ENCODE results near the gene MYOT. TPM values are rescaled to one million over a fixed set of nuclear protein-coding genes. Genes with fewer than 3 reads are reported as not detected.

Gene MYOT
- total and polyA plus RNA-seq, 3 experiments from 2014 or later = not detected

DNA sequence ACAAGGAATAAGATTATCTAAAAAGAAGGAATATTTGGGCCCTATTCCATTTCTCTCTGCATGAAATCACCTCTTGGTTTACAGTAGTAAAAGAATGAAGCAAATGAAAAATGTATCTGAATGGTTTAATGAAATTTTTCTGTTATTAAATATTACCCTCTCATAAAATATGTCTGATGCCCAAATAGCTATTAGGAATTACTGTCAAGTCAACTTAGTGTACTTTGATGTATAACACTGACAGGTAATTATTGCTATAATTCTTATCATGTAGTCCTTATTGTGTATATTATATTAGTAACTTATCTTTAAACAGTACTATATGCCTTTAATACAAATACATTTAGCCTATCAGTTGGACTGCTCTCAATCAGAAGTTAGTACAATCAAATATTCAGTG lies 8.4 kb downstream of the MYOT start:
- no peaks in the 10 kb centered on the region for H3K4me1 ChIP-seq (ENCODE audit: insufficient read depth, low read length)
- no peak overlapping the region for H3K27ac ChIP-seq (ENCODE audit: low read depth, low read length)
- no peaks in the 10 kb centered on the region for H3K27me3 ChIP-seq (ENCODE audit: insufficient read depth, low read length, poor library complexity, severe bottlenecking)
- H3K9me3 ChIP-seq (ENCODE audit: low read length) = no peaks in the 10 kb centered on the region
- Mint-ChIP-seq H3K4me1 (no peaks in the 10 kb centered on the region), H3K27me3 (peaks cover 0 to 2% of the 10 kb centered on the region in 2 donors), H3K36me3 (no peaks in the 10 kb centered on the region), H3K4me3 (no peak overlapping the region), H3K27ac (no peak overlapping the region), H3K9me3 (no peaks in the 10 kb centered on the region)
- H3K36me3 ChIP-seq (ENCODE audit: insufficient read depth, low read length) = no peaks in the 10 kb centered on the region
- no peak for DNase-seq
- H3K4me3 ChIP-seq (ENCODE audit: low read length) = no peak overlapping the region
- CTCF ChIA-PET = no interaction called here
- POLR2A ChIA-PET = no interaction called here

DNA sequence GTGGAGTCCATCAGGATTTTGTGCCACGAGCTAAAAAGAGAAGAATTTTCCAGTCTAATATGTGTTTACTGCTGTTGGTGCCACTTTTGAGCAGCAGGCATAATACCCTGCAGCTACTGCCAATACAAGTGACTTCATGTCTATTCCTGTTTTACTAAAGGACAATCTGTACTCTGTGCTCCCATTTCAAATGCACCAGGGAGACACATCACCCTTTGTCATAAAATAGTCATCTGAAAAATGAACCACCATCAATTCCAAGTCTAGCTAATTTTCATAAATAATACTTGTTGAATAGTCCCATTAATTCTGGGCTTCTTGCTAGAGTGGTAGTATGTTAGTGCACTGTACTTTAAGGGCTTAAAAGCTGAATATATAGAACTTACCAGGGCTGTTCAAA lies 12.7 kb downstream of the MYOT start:
- Histone ChIP-seq H3K27ac (ENCODE audit: low read depth, low read length) (no peak overlapping the region), H3K4me1 (ENCODE audit: insufficient read depth, low read length) (no peaks in the 10 kb centered on the region), H3K27me3 (ENCODE audit: insufficient read depth, low read length, poor library complexity, severe bottlenecking) (no peaks in the 10 kb centered on the region), H3K9me3 (ENCODE audit: low read length) (no peaks in the 10 kb centered on the region), H3K4me3 (ENCODE audit: low read length) (no peak overlapping the region), H3K36me3 (ENCODE audit: insufficient read depth, low read length) (no peaks in the 10 kb centered on the region)
- H3K9me3 Mint-ChIP-seq = no peaks in the 10 kb centered on the region
- H3K27me3 Mint-ChIP-seq = peaks cover 0 to 4% of the 10 kb centered on the region in 2 donors
- no peak for DNase-seq
- H3K36me3 Mint-ChIP-seq = peaks cover 0 to 7% (median 0%) of the 10 kb centered on the region in 3 donors
- POLR2A ChIA-PET = no interaction called here
- no peak overlapping the region for H3K4me3 Mint-ChIP-seq
- no peak overlapping the region for H3K27ac Mint-ChIP-seq
- H3K4me1 Mint-ChIP-seq = no peaks in the 10 kb centered on the region
- CTCF ChIA-PET = interaction anchor here (1.0 kb wide), 1 partner anchor 11 kb away, joined by 3 read pairs; no protein-coding TSS in a partner anchor

DNA sequence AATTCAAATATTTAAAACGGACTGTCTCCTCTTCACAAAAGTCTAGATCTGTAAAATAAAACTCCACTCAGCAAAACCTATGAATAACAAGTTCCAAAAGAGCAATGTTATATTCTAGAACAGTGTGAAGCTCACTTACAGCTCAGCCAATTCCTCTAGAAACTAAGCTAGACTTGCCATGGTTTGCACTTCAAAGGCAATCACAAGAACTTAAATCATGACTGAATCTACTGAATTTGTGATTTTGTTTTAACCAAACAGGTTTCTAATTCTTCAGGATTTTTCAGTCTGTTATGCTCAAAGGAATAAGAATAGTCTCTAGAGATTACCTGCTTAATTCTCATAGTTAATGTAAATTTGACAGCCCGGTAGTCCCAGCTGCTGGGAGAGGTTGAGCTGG lies 20.2 kb downstream of the MYOT start:
- Histone ChIP-seq H3K36me3 (ENCODE audit: insufficient read depth, low read length) (no peaks in the 10 kb centered on the region), H3K27ac (ENCODE audit: low read depth, low read length) (no peak overlapping the region), H3K9me3 (ENCODE audit: low read length) (no peaks in the 10 kb centered on the region), H3K4me1 (ENCODE audit: insufficient read depth, low read length) (peaks cover 8% of the 10 kb centered on the region), H3K27me3 (ENCODE audit: insufficient read depth, low read length, poor library complexity, severe bottlenecking) (no peaks in the 10 kb centered on the region), H3K4me3 (ENCODE audit: low read length) (no peak overlapping the region)
- Mint-ChIP-seq H3K27me3 (peaks cover 0 to 7% of the 10 kb centered on the region in 2 donors), H3K9me3 (no peaks in the 10 kb centered on the region), H3K4me1 (peaks cover 15 to 34% (median 33%) of the 10 kb centered on the region in 3 donors), H3K27ac (peak overlapping the region in 2 of 8 donors; percentile 83 to 97), H3K4me3 (peak overlapping the region in 6 of 7 donors; percentile 54 to 89 (median 86)), H3K36me3 (peaks cover 0 to 6% (median 0%) of the 10 kb centered on the region in 3 donors)
- CTCF ChIA-PET = interaction anchor here (0.6 to 0.7 kb wide), 2 partner anchors 11 to 466 kb away, joined by 3 read pairs; no protein-coding TSS in a partner anchor
- POLR2A ChIA-PET = interaction anchor here (0.6 kb wide), 1 partner anchor 15 kb away, joined by 3 read pairs; no protein-coding TSS in a partner anchor
- DNase-seq = no peak

DNA sequence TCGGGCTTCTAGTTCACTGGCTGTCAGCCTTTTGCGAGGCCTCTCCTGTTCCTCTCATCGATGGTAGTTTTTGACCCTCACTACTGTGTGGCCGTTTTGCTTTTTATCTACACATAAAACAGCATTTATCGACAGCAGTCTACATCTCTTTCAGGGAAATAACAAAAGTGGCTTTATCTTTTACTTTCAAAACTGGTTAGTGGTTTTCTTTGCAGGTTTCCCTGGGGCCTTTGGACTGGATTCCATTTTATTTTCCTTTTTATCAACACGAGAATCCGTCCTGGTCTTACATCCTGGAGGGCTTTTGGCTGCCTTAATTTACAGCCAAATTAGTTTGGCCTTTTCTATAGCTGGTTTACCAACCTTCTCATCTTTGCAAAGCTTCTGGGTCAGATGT lies 20.8 kb downstream of the MYOT start:
- peaks cover 8% of the 10 kb centered on the region for H3K4me1 ChIP-seq (ENCODE audit: insufficient read depth, low read length)
- no peaks in the 10 kb centered on the region for H3K27me3 ChIP-seq (ENCODE audit: insufficient read depth, low read length, poor library complexity, severe bottlenecking)
- peak overlapping the region; percentile 82 to 93 (median 89) for H3K4me3 Mint-ChIP-seq
- H3K4me3 ChIP-seq (ENCODE audit: low read length) = peak overlapping the region; percentile 58
- peaks cover 15 to 34% (median 33%) of the 10 kb centered on the region in 3 donors for H3K4me1 Mint-ChIP-seq
- peaks cover 0 to 4% (median 0%) of the 10 kb centered on the region in 3 donors for H3K36me3 Mint-ChIP-seq
- ChIA-PET POLR2A (interaction anchor here (0.6 kb wide), 1 partner anchor 16 kb away, joined by 3 read pairs; no protein-coding TSS in a partner anchor), CTCF (interaction anchor here (0.6 to 0.8 kb wide), 4 partner anchors 10 to 609 kb away, joined by 3 read pairs; no protein-coding TSS in a partner anchor)
- peak in 1 of 5 donors; percentile 10 for DNase-seq
- peaks cover 0 to 7% of the 10 kb centered on the region in 2 donors for H3K27me3 Mint-ChIP-seq
- H3K27ac Mint-ChIP-seq = peak overlapping the region; percentile 83 to 99 (median 94)
- peak overlapping the region; percentile 76 for H3K27ac ChIP-seq (ENCODE audit: low read depth, low read length)
- H3K9me3 ChIP-seq (ENCODE audit: low read length) = no peaks in the 10 kb centered on the region
- no peaks in the 10 kb centered on the region for H3K36me3 ChIP-seq (ENCODE audit: insufficient read depth, low read length)
- no peaks in the 10 kb centered on the region for H3K9me3 Mint-ChIP-seq

DNA sequence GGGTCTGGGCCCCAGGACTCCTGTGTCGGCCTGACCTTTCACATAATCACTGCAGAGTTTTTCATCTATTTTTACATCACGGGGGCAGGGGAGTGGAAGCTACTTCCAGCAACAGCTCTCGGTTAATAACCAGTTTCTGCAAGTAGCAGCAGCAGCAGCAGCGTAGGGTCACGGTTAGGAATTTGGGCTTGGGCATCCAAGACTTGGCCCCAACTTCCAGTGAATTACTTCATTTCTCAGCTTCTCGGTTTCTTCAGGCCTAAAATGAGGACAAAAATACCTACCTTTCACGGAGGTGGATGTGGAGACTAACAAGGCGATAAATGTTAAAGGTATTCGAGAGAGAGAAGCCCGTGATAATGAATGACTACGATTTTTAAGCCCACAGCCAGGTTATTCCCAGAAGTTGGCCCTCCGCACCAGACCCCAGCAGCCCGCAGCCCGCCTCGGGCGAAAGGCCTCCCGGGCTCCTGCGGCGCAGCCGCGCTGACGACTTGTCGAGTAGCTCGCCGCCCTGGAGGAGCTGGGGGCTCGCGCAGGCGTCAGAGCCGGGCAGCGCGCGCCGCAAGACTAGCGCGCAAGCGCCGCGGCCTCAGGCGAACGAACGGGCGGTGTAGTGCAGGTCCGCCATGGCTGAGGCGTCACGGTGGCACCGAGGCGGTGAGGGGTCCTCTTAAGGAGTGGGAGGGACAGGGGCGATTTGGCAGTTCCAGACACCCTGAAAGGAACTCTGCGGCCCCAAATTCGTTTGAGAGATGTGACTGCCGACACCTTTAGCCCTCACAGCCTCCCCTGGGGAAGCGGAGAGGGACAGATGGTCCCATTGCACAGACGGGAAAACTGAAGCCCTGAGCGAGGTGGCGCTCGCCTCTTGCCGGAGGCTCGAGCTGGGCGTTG lies 21.5 kb downstream of the MYOT start, which contains the start of gene PKD2L2:
PKD2L2 (plus strand) TSS at position 595 of the 897 bp plus-strand sequence; CDS start at position 630, 35 bp downstream.
- peak; percentile 64 to 87 (median 77) for DNase-seq
- no peaks in the 10 kb centered on the region for H3K27me3 ChIP-seq (ENCODE audit: insufficient read depth, low read length, poor library complexity, severe bottlenecking)
- H3K4me1 ChIP-seq (ENCODE audit: insufficient read depth, low read length) = peaks cover 8% of the 10 kb centered on the region
- H3K9me3 ChIP-seq (ENCODE audit: low read length) = no peaks in the 10 kb centered on the region
- Mint-ChIP-seq H3K4me3 (peak within 1 kb of the TSS; percentile 82 to 93 (median 89)), H3K9me3 (no peaks in the 10 kb centered on the region), H3K36me3 (peaks cover 0 to 4% (median 0%) of the 10 kb centered on the region in 3 donors), H3K27me3 (peaks cover 0 to 5% of the 10 kb centered on the region in 2 donors), H3K4me1 (peaks cover 15 to 34% (median 33%) of the 10 kb centered on the region in 3 donors), H3K27ac (peak within 1 kb of the TSS; percentile 83 to 99 (median 94))
- POLR2A ChIA-PET = no interaction called here
- H3K36me3 ChIP-seq (ENCODE audit: insufficient read depth, low read length) = no peaks in the 10 kb centered on the region
- CTCF ChIA-PET = interaction anchor here (0.6 to 1.2 kb wide), 4 partner anchors 142 to 608 kb away, joined by 3 read pairs; no protein-coding TSS in a partner anchor
- peak within 1 kb of the TSS; percentile 58 for H3K4me3 ChIP-seq (ENCODE audit: low read length)
- peak within 1 kb of the TSS; percentile 76 for H3K27ac ChIP-seq (ENCODE audit: low read depth, low read length)

DNA sequence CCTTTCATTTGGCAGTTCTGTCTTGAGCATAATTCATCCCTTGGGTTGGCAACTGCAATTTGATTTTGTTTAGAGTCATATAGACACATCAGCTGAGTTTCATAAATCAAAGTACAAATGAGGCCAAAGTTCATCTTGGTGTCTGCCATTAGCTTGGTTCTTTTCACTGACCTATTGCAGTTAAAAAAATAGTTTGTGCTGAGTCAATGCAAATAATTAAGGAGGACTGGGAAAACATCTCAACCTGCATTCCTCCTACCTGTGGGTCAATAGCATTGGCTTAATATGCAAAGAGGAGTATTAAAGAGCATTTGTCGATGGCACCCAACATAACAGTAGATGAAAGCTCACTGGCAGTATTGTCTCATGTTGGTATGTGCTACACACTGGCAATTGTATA lies 23.2 kb downstream of the MYOT start:
- Mint-ChIP-seq H3K4me3 (peak overlapping the region in 1 of 7 donors; percentile 13), H3K9me3 (no peaks in the 10 kb centered on the region), H3K27ac (peak overlapping the region in 2 of 8 donors; percentile 12 to 15), H3K27me3 (peaks cover 0 to 5% of the 10 kb centered on the region in 2 donors), H3K4me1 (peaks cover 15 to 34% (median 33%) of the 10 kb centered on the region in 3 donors), H3K36me3 (peaks cover 0 to 4% (median 0%) of the 10 kb centered on the region in 3 donors)
- no peaks in the 10 kb centered on the region for H3K9me3 ChIP-seq (ENCODE audit: low read length)
- no peaks in the 10 kb centered on the region for H3K27me3 ChIP-seq (ENCODE audit: insufficient read depth, low read length, poor library complexity, severe bottlenecking)
- H3K4me1 ChIP-seq (ENCODE audit: insufficient read depth, low read length) = peaks cover 8% of the 10 kb centered on the region
- no peak overlapping the region for H3K27ac ChIP-seq (ENCODE audit: low read depth, low read length)
- H3K36me3 ChIP-seq (ENCODE audit: insufficient read depth, low read length) = no peaks in the 10 kb centered on the region
- POLR2A ChIA-PET = no interaction called here
- H3K4me3 ChIP-seq (ENCODE audit: low read length) = no peak overlapping the region
- CTCF ChIA-PET = no interaction called here
- no peak for DNase-seq

DNA sequence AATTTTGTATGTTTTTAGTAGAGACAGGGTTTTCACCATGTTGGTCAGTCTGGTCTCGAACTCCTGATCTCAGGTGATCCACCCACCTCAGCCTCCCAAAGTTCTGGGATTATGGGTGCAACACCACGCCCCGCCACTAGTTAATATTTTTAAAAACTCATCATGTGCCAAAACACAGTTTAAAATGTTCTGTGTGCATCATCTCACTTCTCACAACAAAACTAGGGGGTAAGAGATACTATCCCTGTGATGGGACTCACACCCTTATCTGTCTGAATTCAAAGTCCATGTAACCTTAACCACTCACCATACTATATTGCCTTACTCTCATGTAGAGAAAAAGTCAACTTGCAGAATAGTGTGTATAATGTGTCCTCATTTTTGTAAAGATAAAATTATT lies 24.2 kb downstream of the MYOT start:
- Histone ChIP-seq H3K9me3 (ENCODE audit: low read length) (no peaks in the 10 kb centered on the region), H3K36me3 (ENCODE audit: insufficient read depth, low read length) (no peaks in the 10 kb centered on the region), H3K27ac (ENCODE audit: low read depth, low read length) (no peak overlapping the region), H3K27me3 (ENCODE audit: insufficient read depth, low read length, poor library complexity, severe bottlenecking) (no peaks in the 10 kb centered on the region), H3K4me1 (ENCODE audit: insufficient read depth, low read length) (peaks cover 8% of the 10 kb centered on the region), H3K4me3 (ENCODE audit: low read length) (no peak overlapping the region)
- Mint-ChIP-seq H3K36me3 (peaks cover 0 to 4% (median 0%) of the 10 kb centered on the region in 3 donors), H3K27me3 (peaks cover 0 to 5% of the 10 kb centered on the region in 2 donors), H3K9me3 (no peaks in the 10 kb centered on the region), H3K4me1 (peaks cover 15 to 28% (median 27%) of the 10 kb centered on the region in 3 donors), H3K27ac (peak overlapping the region in 1 of 8 donors; percentile 40), H3K4me3 (no peak overlapping the region)
- no peak for DNase-seq
- CTCF ChIA-PET = no interaction called here
- POLR2A ChIA-PET = no interaction called here

DNA sequence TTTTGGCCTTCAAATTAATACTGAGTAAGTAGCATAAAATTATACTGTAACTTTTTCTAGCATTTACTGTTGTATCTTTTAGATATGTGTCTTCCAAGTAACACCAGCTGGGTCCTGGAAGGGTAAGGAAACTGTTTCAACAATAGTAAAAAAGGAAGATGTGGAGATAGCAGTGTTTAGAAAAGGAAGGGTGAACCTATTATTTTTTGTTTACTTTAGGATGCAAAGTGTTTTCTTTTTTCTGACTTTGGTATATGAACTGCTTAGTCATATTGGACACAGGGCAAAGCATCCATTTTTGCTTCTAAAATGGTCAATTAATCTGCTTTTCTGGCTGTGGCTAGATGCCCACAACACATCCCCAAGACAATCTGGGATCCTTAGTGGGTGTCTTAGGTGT lies 26.9 kb downstream of the MYOT start:
- Mint-ChIP-seq H3K4me3 (no peak overlapping the region), H3K27me3 (peaks cover 0 to 4% of the 10 kb centered on the region in 2 donors), H3K9me3 (no peaks in the 10 kb centered on the region), H3K27ac (no peak overlapping the region), H3K4me1 (peaks cover 2 to 3% (median 3%) of the 10 kb centered on the region in 3 donors), H3K36me3 (no peaks in the 10 kb centered on the region)
- POLR2A ChIA-PET = no interaction called here
- H3K9me3 ChIP-seq (ENCODE audit: low read length) = no peaks in the 10 kb centered on the region
- no peaks in the 10 kb centered on the region for H3K27me3 ChIP-seq (ENCODE audit: insufficient read depth, low read length, poor library complexity, severe bottlenecking)
- H3K36me3 ChIP-seq (ENCODE audit: insufficient read depth, low read length) = no peaks in the 10 kb centered on the region
- no peak for DNase-seq
- CTCF ChIA-PET = no interaction called here
- H3K4me3 ChIP-seq (ENCODE audit: low read length) = no peak overlapping the region
- H3K27ac ChIP-seq (ENCODE audit: low read depth, low read length) = no peak overlapping the region
- no peaks in the 10 kb centered on the region for H3K4me1 ChIP-seq (ENCODE audit: insufficient read depth, low read length)
